HepG2 (cell line): Measurements from ENCODE around the gene PTGR3. TPM values are rescaled to one million over a fixed set of nuclear protein-coding genes. Genes with fewer than 3 reads are reported as not detected.

ENCODE experiments used
- CC2D1A ChIP-seq: sonication (generic); formaldehyde crosslinking; IDR thresholded peaks from 2 replicates; pipeline ENCODE4 v1.8.1; 2023; ENCODE audit warnings: mild to moderate bottlenecking, missing genetic modification reagents
- CENPX ChIP-seq: sonication (generic); formaldehyde crosslinking; IDR thresholded peaks from 2 replicates; pipeline ENCODE4 v1.9.0; 2021; ENCODE audit warnings: mild to moderate bottlenecking, missing genetic modification reagents, moderate library complexity
- DNMT3B ChIP-seq: conservative IDR thresholded peaks from 2 replicates; pipeline ENCODE4 v1.6.1; 2016; ENCODE audit warnings: missing biosample characterization, control low read depth
- FOSL2 ChIP-seq: sonication (generic); formaldehyde crosslinking; IDR thresholded peaks from 2 replicates; pipeline ENCODE4 v1.4.0; 2020; ENCODE audit warnings: missing genetic modification reagents
- HNF4A ChIP-seq: sonication (generic); formaldehyde crosslinking; IDR thresholded peaks from 2 replicates; pipeline ENCODE4 v1.4.0; 2020; ENCODE audit warnings: missing genetic modification reagents
- HNF4G ChIP-seq, 2 experiments: sonication (generic) in 1 of 2; formaldehyde crosslinking in 1 of 2; IDR thresholded peaks; 2 replicates each; pipeline versions ENCODE4 v1.4.0 to v1.6.1; 2011 to 2020; ENCODE audit warnings: borderline replicate concordance in 2 of 2, low read depth in 2 of 2, mild to moderate bottlenecking in 2 of 2, low read length in 1 of 2, missing genetic modification reagents in 1 of 2, moderate library complexity in 1 of 2
- KDM6A ChIP-seq: IDR thresholded peaks from 2 replicates; pipeline ENCODE4 v1.6.1; 2016; ENCODE audit warnings: low read depth
- MAFF ChIP-seq: IDR thresholded peaks from 2 replicates; pipeline ENCODE4 v1.6.1; 2011; ENCODE audit warnings: low read depth, low read length, improper control_type of control experiment
- MBNL3 ChIP-seq: fragments of 250-450 bp; sonication (Bioruptor Pico); conservative IDR thresholded peaks from 2 replicates; pipeline ENCODE4 v1.8.0; 2022; ENCODE audit warnings: mild to moderate bottlenecking, inconsistent platforms
- PITX1 ChIP-seq: sonication (generic); formaldehyde crosslinking; IDR thresholded peaks from 2 replicates; pipeline ENCODE4 v1.5.1; 2020; ENCODE audit warnings: mild to moderate bottlenecking, missing genetic modification reagents
- POLR2AphosphoS5 ChIP-seq: IDR thresholded peaks from 2 replicates; pipeline ENCODE4 v1.6.1; 2012; ENCODE audit warnings: low read depth, low read length
- SMAD3 ChIP-seq: sonication (generic); formaldehyde crosslinking; IDR thresholded peaks from 2 replicates; pipeline ENCODE4 v1.4.0; 2020; ENCODE audit warnings: missing genetic modification reagents
- SOX13 ChIP-seq, 3 experiments: fragments of 450-650 bp in 1 of 3; sonication (generic) in 1 of 3; formaldehyde crosslinking in 1 of 3; IDR thresholded peaks in 2 of 3; conservative IDR thresholded peaks in 1 of 3; 2 replicates each; pipeline versions ENCODE4 v1.5.0 to v1.6.1; 2016 to 2020; ENCODE audit warnings: antibody characterized with exemption in 1 of 3, mild to moderate bottlenecking in 1 of 3, missing compliant biosample characterization in 1 of 3, missing genetic modification reagents in 1 of 3, moderate library complexity in 1 of 3
- SOX5 ChIP-seq: IDR thresholded peaks from 2 replicates; pipeline ENCODE4 v1.6.1; 2016; ENCODE audit warnings: borderline replicate concordance
- SP2 ChIP-seq: sonication (generic); formaldehyde crosslinking; IDR thresholded peaks from 2 replicates; pipeline ENCODE4 v1.5.1; 2020; ENCODE audit warnings: mild to moderate bottlenecking, missing genetic modification reagents
- TBL1XR1 ChIP-seq: fragments of 150-350 bp; IDR thresholded peaks from 2 replicates; pipeline ENCODE4 v1.6.1; 2014; ENCODE audit warnings: borderline replicate concordance, low read length; ENCODE audit not compliant: partially characterized antibody
- TBX3 ChIP-seq: fragments of 450-650 bp; IDR thresholded peaks from 2 replicates; pipeline ENCODE4 v1.6.1; 2017; ENCODE audit warnings: antibody characterized with exemption, mild to moderate bottlenecking, inconsistent platforms, borderline replicate concordance
- polyA plus RNA-seq, 8 experiments: library from polyadenylated mRNA; depleted of rRNA in 3 of 8; stranded (reverse) in 7 of 8; unstranded in 1 of 8; fragments of >200 nt; fragmentation: Illumina TruSeq in 4 of 8; extraction: Trizol in 4 of 8; gene quantifications; 2 replicates each; pipeline versions ENCODE4 v1.2.1 to v1.2.3, GENCODE V29; 2011 to 2016; ENCODE audit warnings: low read depth in 4 of 8, missing spikeins in 1 of 8, mixed read lengths in 1 of 8; ENCODE audit not compliant: insufficient read depth in 1 of 8
- total RNA-seq, 5 experiments: library from RNA; depleted of rRNA; stranded (reverse); fragments of >200 nt; fragmentation: Illumina TruSeq; extraction: Trizol; gene quantifications; 2 replicates each; pipeline ENCODE4 v1.2.3, GENCODE V29; 2016; ENCODE audit warnings: low read depth in 1 of 5
- TF ChIP-seq, protein P1 (sequence below): IDR thresholded peaks from 2 replicates; pipeline ENCODE4 v1.4.0; 2020; ENCODE audit warnings: mild to moderate bottlenecking, missing genetic modification reagents
- TF ChIP-seq, protein P2 (sequence below), 2 experiments: fragments of 450-650 bp in 1 of 2; sonication (generic) in 1 of 2; formaldehyde crosslinking; IDR thresholded peaks; 2 replicates each; pipeline versions ENCODE4 v1.5.0 to v1.8.0; 2020 to 2022; ENCODE audit warnings: mild to moderate bottlenecking in 1 of 2, missing genetic modification reagents in 1 of 2

The PTGR3 gene
- total and polyA plus RNA-seq, 2 of the 13 experiments (the other 11 are each of a cell fraction or from before 2014, with no cell fraction given) = 11.5 to 25.3 TPM

DNA sequence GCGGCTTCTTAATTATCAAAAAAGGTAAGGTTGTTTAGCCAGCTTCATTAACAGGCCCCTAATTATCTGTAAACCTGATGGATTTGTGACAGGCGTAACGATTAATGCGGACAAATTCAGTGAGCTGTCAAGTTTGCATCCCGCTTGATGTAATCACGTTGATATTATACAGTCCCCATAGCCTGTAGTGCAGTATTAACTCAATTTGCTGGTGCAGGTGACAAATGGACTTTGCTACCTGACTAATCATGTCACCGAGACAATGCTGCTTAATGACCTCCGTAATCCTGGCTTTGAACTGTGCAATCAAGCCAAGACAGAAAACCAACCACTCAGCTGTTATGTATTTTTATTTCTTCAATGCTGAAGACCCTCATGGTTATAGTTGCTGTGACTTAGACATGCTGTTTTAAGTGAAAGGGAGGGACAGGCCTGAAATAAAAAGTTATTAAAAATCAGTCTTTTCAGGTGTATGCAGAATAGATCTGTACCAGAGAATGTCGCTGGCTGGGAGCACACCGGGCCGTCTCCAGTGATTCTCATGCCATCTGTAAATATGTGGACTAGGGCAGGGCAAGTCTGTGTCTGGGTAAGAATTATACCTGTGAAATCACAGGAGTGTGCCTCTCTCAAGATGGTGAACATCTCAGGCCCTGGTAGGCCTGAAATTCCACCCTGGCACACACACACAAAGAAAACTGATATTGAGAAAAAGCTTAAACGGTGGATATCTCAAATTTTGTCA, 6.0 kb upstream of the PTGR3 start (continued):
- no peak for TF ChIP-seq CENPX (CRISPR knock-in tag)
- TF ChIP-seq DNMT3B (CRISPR knock-in tag) = no peak
- no peak for TF ChIP-seq SOX13 (IDR thresholded peaks at IDR 0.05)
- peak in 1 of 2 experiments; percentile 84; a peak in 2 of 4 replicates for TF ChIP-seq SOX13 (CRISPR knock-in tag; conservative IDR thresholded peaks at IDR 0.05 in 1 of 2, IDR thresholded peaks at IDR 0.05 in 1 of 2)
- TF ChIP-seq MBNL3 = no peak
- TF ChIP-seq SP2 (CRISPR knock-in tag) = no peak
- 0 out of 2 replicates have a peak, but pooled peaks have one; percentile 19 for TF ChIP-seq PITX1 (CRISPR knock-in tag)
- no peak for TF ChIP-seq KDM6A
- TF ChIP-seq TBX3 = peak; percentile 75
- TF ChIP-seq, protein P1, sequence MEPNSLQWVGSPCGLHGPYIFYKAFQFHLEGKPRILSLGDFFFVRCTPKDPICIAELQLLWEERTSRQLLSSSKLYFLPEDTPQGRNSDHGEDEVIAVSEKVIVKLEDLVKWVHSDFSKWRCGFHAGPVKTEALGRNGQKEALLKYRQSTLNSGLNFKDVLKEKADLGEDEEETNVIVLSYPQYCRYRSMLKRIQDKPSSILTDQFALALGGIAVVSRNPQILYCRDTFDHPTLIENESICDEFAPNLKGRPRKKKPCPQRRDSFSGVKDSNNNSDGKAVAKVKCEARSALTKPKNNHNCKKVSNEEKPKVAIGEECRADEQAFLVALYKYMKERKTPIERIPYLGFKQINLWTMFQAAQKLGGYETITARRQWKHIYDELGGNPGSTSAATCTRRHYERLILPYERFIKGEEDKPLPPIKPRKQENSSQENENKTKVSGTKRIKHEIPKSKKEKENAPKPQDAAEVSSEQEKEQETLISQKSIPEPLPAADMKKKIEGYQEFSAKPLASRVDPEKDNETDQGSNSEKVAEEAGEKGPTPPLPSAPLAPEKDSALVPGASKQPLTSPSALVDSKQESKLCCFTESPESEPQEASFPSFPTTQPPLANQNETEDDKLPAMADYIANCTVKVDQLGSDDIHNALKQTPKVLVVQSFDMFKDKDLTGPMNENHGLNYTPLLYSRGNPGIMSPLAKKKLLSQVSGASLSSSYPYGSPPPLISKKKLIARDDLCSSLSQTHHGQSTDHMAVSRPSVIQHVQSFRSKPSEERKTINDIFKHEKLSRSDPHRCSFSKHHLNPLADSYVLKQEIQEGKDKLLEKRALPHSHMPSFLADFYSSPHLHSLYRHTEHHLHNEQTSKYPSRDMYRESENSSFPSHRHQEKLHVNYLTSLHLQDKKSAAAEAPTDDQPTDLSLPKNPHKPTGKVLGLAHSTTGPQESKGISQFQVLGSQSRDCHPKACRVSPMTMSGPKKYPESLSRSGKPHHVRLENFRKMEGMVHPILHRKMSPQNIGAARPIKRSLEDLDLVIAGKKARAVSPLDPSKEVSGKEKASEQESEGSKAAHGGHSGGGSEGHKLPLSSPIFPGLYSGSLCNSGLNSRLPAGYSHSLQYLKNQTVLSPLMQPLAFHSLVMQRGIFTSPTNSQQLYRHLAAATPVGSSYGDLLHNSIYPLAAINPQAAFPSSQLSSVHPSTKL = peak; percentile 44; the same call in 1 of the 2 replicates
- TF ChIP-seq SMAD3 (CRISPR knock-in tag) = no peak
- TF ChIP-seq TBL1XR1 = no peak
- no peak for TF ChIP-seq CC2D1A (CRISPR knock-in tag)
- no peak for TF ChIP-seq MAFF
- TF ChIP-seq, protein P2, sequence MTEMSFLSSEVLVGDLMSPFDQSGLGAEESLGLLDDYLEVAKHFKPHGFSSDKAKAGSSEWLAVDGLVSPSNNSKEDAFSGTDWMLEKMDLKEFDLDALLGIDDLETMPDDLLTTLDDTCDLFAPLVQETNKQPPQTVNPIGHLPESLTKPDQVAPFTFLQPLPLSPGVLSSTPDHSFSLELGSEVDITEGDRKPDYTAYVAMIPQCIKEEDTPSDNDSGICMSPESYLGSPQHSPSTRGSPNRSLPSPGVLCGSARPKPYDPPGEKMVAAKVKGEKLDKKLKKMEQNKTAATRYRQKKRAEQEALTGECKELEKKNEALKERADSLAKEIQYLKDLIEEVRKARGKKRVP (CRISPR knock-in tag; IDR thresholded peaks at IDR 0.05) = 0 out of 4 replicates have a peak, but pooled peaks of 1 of the 2 experiments have one; percentile 16
- no peak for TF ChIP-seq POLR2AphosphoS5
- TF ChIP-seq HNF4A (CRISPR knock-in tag) = peak; percentile 63; the same call in 1 of the 2 replicates
- peak; percentile 54; the same call in 1 of the 2 replicates for TF ChIP-seq HNF4G (IDR thresholded peaks at IDR 0.05; ENCODE audit: borderline replicate concordance, low read depth, low read length)
- no peak for TF ChIP-seq HNF4G (CRISPR knock-in tag; IDR thresholded peaks at IDR 0.05; ENCODE audit: borderline replicate concordance, low read depth)
- TF ChIP-seq SOX5 (CRISPR knock-in tag) = peak; percentile 59; the same call in 1 of the 2 replicates
- TF ChIP-seq FOSL2 = peak; percentile 74
